H1 (cell line): ENCODE results near the gene NTNG2.

ENCODE experiments used
- CTCF ChIP-seq, 3 experiments: IDR thresholded peaks; 1 replicate in 2 of 3; 2 replicates in 1 of 3; pipeline versions ENCODE4 v1.5.1 to v1.6.1; 2011; ENCODE audit warnings: low read length in 3 of 3, mild to moderate bottlenecking in 3 of 3, inconsistent platforms in 2 of 3, low read depth in 1 of 3, moderate library complexity in 1 of 3; ENCODE audit not compliant: insufficient read depth in 1 of 3; ENCODE audit errors: control extremely low read depth in 1 of 3
- E2F6 ChIP-seq: IDR thresholded peaks from 2 replicates; pipeline ENCODE4 v1.6.1; 2012; ENCODE audit warnings: inconsistent platforms
- KDM1A ChIP-seq: fragments of 200-600, 300-600 bp; sonication (generic); IDR thresholded peaks from 2 replicates; pipeline ENCODE4 v1.7.1; 2016; ENCODE audit warnings: mild to moderate bottlenecking, low read length, borderline replicate concordance
- POLR2AphosphoS5 ChIP-seq: IDR thresholded peaks from 2 replicates; pipeline ENCODE4 v1.6.1; 2011; ENCODE audit warnings: low read depth, low read length
- SIN3A ChIP-seq, 2 experiments: IDR thresholded peaks in 1 of 2; conservative IDR thresholded peaks in 1 of 2; 2 replicates each; pipeline ENCODE4 v1.6.1; 2011 to 2012; ENCODE audit warnings: low read length in 2 of 2, improper control_type of control experiment in 1 of 2, low read depth in 1 of 2, mild to moderate bottlenecking in 1 of 2
- USF2 ChIP-seq: IDR thresholded peaks from 2 replicates; pipeline ENCODE4 v1.6.1; 2011; ENCODE audit warnings: low read length, improper control_type of control experiment
- ZNF274 ChIP-seq: IDR thresholded peaks from 2 replicates; pipeline ENCODE4 v1.7.0; 2012; ENCODE audit warnings: low read length, borderline replicate concordance; ENCODE audit errors: extremely low read depth

DNA sequence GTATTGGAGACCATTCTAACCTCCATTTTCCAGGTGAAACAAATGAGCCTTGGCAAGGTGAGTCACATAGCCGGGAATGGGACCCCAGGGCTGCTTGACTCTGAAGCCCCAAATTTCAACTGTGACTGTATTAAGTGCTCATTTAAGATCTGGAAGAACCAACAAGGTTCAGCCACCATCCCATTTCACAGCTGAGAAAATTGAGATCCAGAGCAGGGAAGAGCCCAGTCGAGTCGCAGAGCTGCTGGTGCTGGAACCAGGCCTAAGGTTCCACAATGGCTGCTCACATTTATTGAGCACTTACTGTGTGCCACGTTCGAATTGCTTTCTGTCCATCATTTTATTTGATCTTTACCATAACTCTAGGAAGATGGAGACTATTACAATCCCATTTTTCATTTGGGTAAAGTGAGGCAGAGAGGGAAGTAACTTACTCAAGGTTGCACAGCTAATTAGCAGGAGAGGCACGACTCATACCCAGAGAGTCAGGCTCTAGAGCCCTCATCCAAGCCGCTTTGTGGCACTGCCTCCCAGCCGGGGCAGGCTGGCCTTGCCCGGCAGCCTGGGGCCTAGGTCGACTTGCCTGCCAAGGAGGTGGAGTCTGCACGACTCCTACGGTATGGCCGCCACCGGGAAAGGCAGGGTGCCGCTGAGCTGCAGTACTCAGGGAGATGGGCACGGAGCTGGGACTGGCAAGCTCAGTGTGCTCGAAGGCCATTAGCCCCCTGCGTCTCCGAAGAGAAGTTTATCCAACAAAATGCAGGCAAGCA, 4.3 kb upstream of the NTNG2 start:
- no peak for TF ChIP-seq USF2
- no peak for TF ChIP-seq CTCF (IDR thresholded peaks at IDR 0.05; ENCODE audit: control extremely low read depth in 1 of 3, insufficient read depth in 1 of 3, low read depth in 1 of 3, low read length in 3 of 3)
- TF ChIP-seq ZNF274: no peak
- no peak for TF ChIP-seq KDM1A
- TF ChIP-seq POLR2AphosphoS5: no peak
- TF ChIP-seq E2F6: no peak
- TF ChIP-seq SIN3A (conservative IDR thresholded peaks at IDR 0.05 in 1 of 2, IDR thresholded peaks at IDR 0.05 in 1 of 2; ENCODE audit: low read depth in 1 of 2, low read length in 2 of 2): no peak
